HAP-1 (cell line): ENCODE measurements around the gene INTS6.

Experiments used
- DNase-seq, 2 experiments: peaks; one replicate each; pipeline ENCODE4 v3.0.0-alpha.2; 2016 to 2020; ENCODE audit warnings: low spot score in 2 of 2
- H3K27me3 ChIP-seq: fragments of 250-450 bp; sonication (Bioruptor Pico); 2 replicates; pipeline ENCODE4 v1.5.1; 2020; ENCODE audit warnings: low read depth, mild to moderate bottlenecking, moderate library complexity
- H3K36me3 ChIP-seq: fragments of 250-450 bp; sonication (Bioruptor Pico); replicated peaks from 2 replicates; pipeline ENCODE4 v1.5.1; 2020; ENCODE audit warnings: mild to moderate bottlenecking
- H3K4me1 ChIP-seq: fragments of 250-450 bp; sonication (Bioruptor Pico); 2 replicates; pipeline ENCODE4 v1.5.1; 2020; ENCODE audit warnings: mild to moderate bottlenecking
- H3K4me3 ChIP-seq: fragments of 250-450 bp; sonication (Bioruptor Pico); 2 replicates; pipeline ENCODE4 v1.5.1; 2020; ENCODE audit warnings: mild to moderate bottlenecking, moderate library complexity
- H3K9me3 ChIP-seq: fragments of 250-450 bp; sonication (Bioruptor Pico); 2 replicates; pipeline ENCODE4 v1.5.1; 2020; ENCODE audit warnings: mild to moderate bottlenecking, moderate library complexity
- in situ Hi-C: fragments of 300-500 bp; cut with MboI; formaldehyde crosslinking; loops from 3 replicates; pipeline ENCODE4 v1.14.3; 2020; ENCODE audit warnings: low sequenced_read_pairs, inconsistent platforms, mixed read lengths

INTS6 gene

GRCh38 chr13:51323824-51324511 lies 128.9 kb downstream of the INTS6 start:
- H3K27me3 ChIP-seq, result no peaks in the 10 kb centered on the region
- in situ Hi-C loops, result no loop called here
- H3K9me3 ChIP-seq, result no peaks in the 10 kb centered on the region
- no peak for DNase-seq
- no peaks in the 10 kb centered on the region for H3K36me3 ChIP-seq
- H3K4me3 ChIP-seq, result no peak overlapping the region
- peaks cover 10% of the 10 kb centered on the region for H3K4me1 ChIP-seq

GRCh38 chr13:51322826-51323225 lies 130.0 kb downstream of the INTS6 start:
- H3K9me3 ChIP-seq, result no peaks in the 10 kb centered on the region
- H3K27me3 ChIP-seq, result no peaks in the 10 kb centered on the region
- no peaks in the 10 kb centered on the region for H3K36me3 ChIP-seq
- DNase-seq, result no peak
- no peaks in the 10 kb centered on the region for H3K4me1 ChIP-seq
- H3K4me3 ChIP-seq, result no peak overlapping the region
- in situ Hi-C loops, result no loop called here

- Histone ChIP-seq H3K4me1 (no peaks in the 10 kb centered on the region), H3K9me3 (no peaks in the 10 kb centered on the region), H3K4me3 (no peak overlapping the region), H3K36me3 (no peaks in the 10 kb centered on the region), H3K27me3 (no peaks in the 10 kb centered on the region)
- in situ Hi-C loops, result no loop called here
- no peak for DNase-seq
These were observed 131.0 kb downstream of the INTS6 start for GRCh38 chr13:51321836-51322235.

GRCh38 chr13:51318876-51319275 lies 134.0 kb downstream of the INTS6 start:
- Histone ChIP-seq H3K36me3 (no peaks in the 10 kb centered on the region), H3K9me3 (no peaks in the 10 kb centered on the region), H3K4me3 (no peak overlapping the region), H3K27me3 (no peaks in the 10 kb centered on the region), H3K4me1 (peaks cover 8% of the 10 kb centered on the region)
- no peak for DNase-seq
- in situ Hi-C loops, result no loop called here

GRCh38 chr13:51318015-51318414 lies 134.8 kb downstream of the INTS6 start:
- peaks cover 8% of the 10 kb centered on the region for H3K4me1 ChIP-seq
- in situ Hi-C loops, result no loop called here

GRCh38 chr13:51317262-51317661 lies 135.6 kb downstream of the INTS6 start:
- H3K27me3 ChIP-seq, result no peaks in the 10 kb centered on the region
- H3K9me3 ChIP-seq, result no peaks in the 10 kb centered on the region
- H3K4me1 ChIP-seq, result peaks cover 8% of the 10 kb centered on the region
- H3K36me3 ChIP-seq, result no peaks in the 10 kb centered on the region
- no peak overlapping the region for H3K4me3 ChIP-seq
- in situ Hi-C loops, result no loop called here
- no peak for DNase-seq

More at GRCh38 chr13:51318015-51318414, 134.8 kb downstream of the INTS6 start:
- no peak for DNase-seq
- H3K4me3 ChIP-seq, result no peak overlapping the region
- H3K27me3 ChIP-seq, result no peaks in the 10 kb centered on the region
- H3K36me3 ChIP-seq, result no peaks in the 10 kb centered on the region
- no peaks in the 10 kb centered on the region for H3K9me3 ChIP-seq

GRCh38 chr13:51313619-51314018 lies 139.2 kb downstream of the INTS6 start:
- in situ Hi-C loops, result no loop called here
- H3K4me1 ChIP-seq, result peaks cover 21% of the 10 kb centered on the region
- H3K9me3 ChIP-seq, result no peaks in the 10 kb centered on the region
- H3K4me3 ChIP-seq, result no peak overlapping the region
- no peak for DNase-seq
- H3K36me3 ChIP-seq, result no peaks in the 10 kb centered on the region
- H3K27me3 ChIP-seq, result no peaks in the 10 kb centered on the region

GRCh38 chr13:51311957-51312520 lies 140.8 kb downstream of the INTS6 start:
- in situ Hi-C loops, result no loop called here
- DNase-seq, result no peak
- Histone ChIP-seq H3K36me3 (no peaks in the 10 kb centered on the region), H3K9me3 (no peaks in the 10 kb centered on the region), H3K27me3 (no peaks in the 10 kb centered on the region), H3K4me3 (no peak overlapping the region), H3K4me1 (peaks cover 21% of the 10 kb centered on the region)
